Esophagus muscularis mucosa (tissue), 4 donors: ENCODE measurements around the gene CCDC85C. TPM values are rescaled to one million over a fixed set of nuclear protein-coding genes. Genes with fewer than 3 reads are reported as not detected.
A peak's percentile ranks its signal among the peaks of the same experiment; 100 is the strongest.

Experiments used
- DNase-seq: peaks from one replicate; pipeline ENCODE4 v3.0.0-alpha.2; 2017; ENCODE audit errors: extremely low spot score
- H3K27ac ChIP-seq, 4 donors: fragments of 200-600 bp; sonication (generic); replicated peaks in 1 of 4; 1 replicate in 3 of 4; 2 replicates in 1 of 4; pipeline ENCODE4 v1.5.1; 2016 to 2019; ENCODE audit warnings: mild to moderate bottlenecking in 1 of 4
- H3K27me3 ChIP-seq, 4 donors: fragments of 200-600 bp; sonication (generic); one replicate each; pipeline versions ENCODE4 v1.5.1 to v1.6.0; 2016 to 2019
- H3K36me3 ChIP-seq, 4 donors: fragments of 200-600 bp; sonication (generic); one replicate each; pipeline ENCODE4 v1.5.1; 2016 to 2019
- H3K4me1 ChIP-seq, 4 donors: fragments of 200-600 bp; sonication (generic); one replicate each; pipeline ENCODE4 v1.5.1; 2016 to 2019
- H3K4me3 ChIP-seq, 4 donors: fragments of 200-600 bp; sonication (generic); 1 replicate in 2 of 4; 2 replicates in 2 of 4; pipeline ENCODE4 v1.5.1; 2016 to 2019; ENCODE audit warnings: mild to moderate bottlenecking in 4 of 4, moderate library complexity in 1 of 4
- H3K9me3 ChIP-seq, 4 donors: fragments of 200-600 bp; sonication (generic); 1 replicate in 3 of 4; 2 replicates in 1 of 4; pipeline ENCODE4 v1.5.1; 2016 to 2019
- EP300 ChIP-seq: sonication (generic); formaldehyde crosslinking; IDR thresholded peaks from one replicate; pipeline ENCODE4 v1.6.1; 2017; ENCODE audit warnings: antibody characterized with exemption
- POLR2A ChIP-seq: fragments of 450-650 bp; IDR thresholded peaks from one replicate; pipeline ENCODE4 v1.6.1; 2017; ENCODE audit warnings: antibody characterized with exemption, moderate library complexity, mild to moderate bottlenecking, low read depth
- POLR2AphosphoS5 ChIP-seq, 2 donors: sonication (generic); formaldehyde crosslinking; IDR thresholded peaks; one replicate each; pipeline ENCODE4 v1.6.1; 2017; ENCODE audit warnings: antibody characterized with exemption in 2 of 2
- WGBS: methylation state at CpG from one replicate; pipeline ENCODE4 v1.1.5; 2018; 5-methylcytosine and 5-hydroxymethylcytosine counted together
- intact Hi-C: fragments of 100-400 bp; cut with DNase I; formaldehyde crosslinking; loops from one replicate; pipeline ENCODE4 v1.15.1; 2023
- total RNA-seq, 4 donors: library from RNA; depleted of rRNA; stranded (reverse); fragments of >200 nt; gene quantifications; one replicate each; pipeline versions ENCODE4 v1.1.0 to v1.2.1, GENCODE V29; 2016
- TF ChIP-seq, protein P1 (sequence below), 3 experiments: fragments of 200-600 bp in 2 of 3; fragments of 450-650 bp in 1 of 3; sonication (generic) in 2 of 3; IDR thresholded peaks; one replicate each; pipeline ENCODE4 v1.5.1; 2017 to 2019; ENCODE audit warnings: antibody characterized with exemption in 3 of 3, mild to moderate bottlenecking in 2 of 3, moderate library complexity in 1 of 3

CCDC85C gene
- total RNA-seq, 4 donors from 2014 or later, result 17.9 to 48.7 (median 30.8) TPM

DNA sequence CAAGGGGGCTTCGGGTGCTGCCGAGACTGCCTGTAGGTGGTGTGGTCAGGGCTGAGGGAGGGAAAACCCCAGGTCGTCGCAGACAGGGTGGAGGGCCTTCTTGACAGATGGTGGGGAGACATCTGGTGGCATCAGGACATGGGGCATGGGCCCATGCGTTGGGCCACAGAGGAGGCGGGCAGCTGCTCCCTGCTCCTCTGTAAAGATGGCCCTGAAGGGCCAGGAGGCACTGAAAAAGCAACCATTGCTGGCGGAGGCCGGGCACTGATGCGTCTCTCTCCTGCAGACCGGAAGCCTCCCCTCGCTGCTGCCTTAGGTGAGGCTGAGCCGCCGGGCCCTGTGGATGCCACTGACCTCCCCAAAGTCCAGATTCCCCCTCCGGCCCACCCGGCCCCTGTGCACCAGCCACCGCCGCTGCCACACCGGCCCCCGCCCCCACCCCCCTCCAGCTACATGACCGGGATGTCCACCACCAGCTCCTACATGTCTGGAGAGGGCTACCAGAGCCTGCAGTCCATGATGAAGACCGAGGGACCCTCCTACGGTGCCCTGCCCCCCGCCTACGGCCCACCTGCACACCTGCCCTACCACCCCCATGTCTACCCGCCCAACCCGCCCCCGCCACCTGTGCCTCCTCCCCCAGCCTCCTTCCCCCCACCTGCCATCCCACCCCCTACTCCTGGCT, 94.0 kb downstream of the CCDC85C start:
- TF ChIP-seq, protein P1, sequence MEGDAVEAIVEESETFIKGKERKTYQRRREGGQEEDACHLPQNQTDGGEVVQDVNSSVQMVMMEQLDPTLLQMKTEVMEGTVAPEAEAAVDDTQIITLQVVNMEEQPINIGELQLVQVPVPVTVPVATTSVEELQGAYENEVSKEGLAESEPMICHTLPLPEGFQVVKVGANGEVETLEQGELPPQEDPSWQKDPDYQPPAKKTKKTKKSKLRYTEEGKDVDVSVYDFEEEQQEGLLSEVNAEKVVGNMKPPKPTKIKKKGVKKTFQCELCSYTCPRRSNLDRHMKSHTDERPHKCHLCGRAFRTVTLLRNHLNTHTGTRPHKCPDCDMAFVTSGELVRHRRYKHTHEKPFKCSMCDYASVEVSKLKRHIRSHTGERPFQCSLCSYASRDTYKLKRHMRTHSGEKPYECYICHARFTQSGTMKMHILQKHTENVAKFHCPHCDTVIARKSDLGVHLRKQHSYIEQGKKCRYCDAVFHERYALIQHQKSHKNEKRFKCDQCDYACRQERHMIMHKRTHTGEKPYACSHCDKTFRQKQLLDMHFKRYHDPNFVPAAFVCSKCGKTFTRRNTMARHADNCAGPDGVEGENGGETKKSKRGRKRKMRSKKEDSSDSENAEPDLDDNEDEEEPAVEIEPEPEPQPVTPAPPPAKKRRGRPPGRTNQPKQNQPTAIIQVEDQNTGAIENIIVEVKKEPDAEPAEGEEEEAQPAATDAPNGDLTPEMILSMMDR (IDR thresholded peaks at IDR 0.05), result no peak
- TF ChIP-seq POLR2A (no peak), EP300 (no peak), POLR2AphosphoS5 (IDR thresholded peaks at IDR 0.05) (no peak)
- Histone ChIP-seq H3K4me1 (peaks cover 7 to 50% (median 31%) of the 10 kb centered on the region in 4 donors), H3K4me3 (no peak overlapping the region), H3K9me3 (no peaks in the 10 kb centered on the region), H3K27ac (peak overlapping the region in 1 of 4 donors; percentile 79), H3K36me3 (peaks cover 43 to 99% (median 82%) of the 10 kb centered on the region in 4 donors), H3K27me3 (no peaks in the 10 kb centered on the region)
- no peak for DNase-seq
- 85% methylated on average over 17 of the region's 27 CpGs for WGBS
- intact Hi-C loops, result no loop called here

DNA sequence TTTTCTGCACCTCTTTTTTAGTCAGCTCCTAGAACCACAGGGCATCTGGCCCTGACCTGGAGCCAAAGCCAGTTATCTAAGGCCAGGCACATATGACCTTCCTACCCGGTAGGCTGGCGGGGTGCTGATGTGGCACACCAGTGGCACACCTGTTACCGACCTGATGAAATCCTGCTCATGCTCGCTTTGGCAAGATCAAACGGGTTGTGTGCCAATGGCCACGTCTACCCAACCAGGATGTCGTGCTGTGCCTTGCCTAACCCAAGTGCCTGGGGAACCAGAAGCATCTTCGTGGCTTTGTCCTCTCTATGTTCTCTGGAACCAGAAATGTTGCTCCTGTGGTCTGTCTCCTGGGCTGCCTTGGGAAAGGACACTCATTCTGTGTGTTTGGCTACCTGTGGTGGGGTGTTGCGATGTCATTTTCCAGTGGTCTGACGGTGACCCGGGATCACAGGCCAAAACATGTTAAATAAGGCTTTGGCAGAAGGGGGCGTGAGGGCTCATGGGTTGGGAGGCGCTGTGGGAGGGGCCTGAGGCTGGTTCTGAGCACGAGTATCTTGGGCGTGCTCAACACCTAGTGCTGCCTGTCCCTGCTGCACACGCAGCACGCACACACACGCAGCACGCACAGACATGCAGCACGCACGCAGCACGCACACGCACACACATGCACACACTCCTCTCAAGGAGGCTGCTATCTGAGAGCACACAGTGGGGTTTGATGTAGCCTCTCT, 94.9 kb downstream of the CCDC85C start:
- Histone ChIP-seq H3K9me3 (no peaks in the 10 kb centered on the region), H3K4me1 (peaks cover 7 to 44% (median 31%) of the 10 kb centered on the region in 4 donors), H3K36me3 (peaks cover 40 to 99% (median 82%) of the 10 kb centered on the region in 4 donors), H3K27ac (peak overlapping the region in 2 of 4 donors; percentile 13 to 30), H3K4me3 (no peak overlapping the region), H3K27me3 (no peaks in the 10 kb centered on the region)
- intact Hi-C loops, result no loop called here
- DNase-seq, result no peak
- no peak for TF ChIP-seq POLR2AphosphoS5 (IDR thresholded peaks at IDR 0.05)
- 73% methylated on average over 14 of the region's 23 CpGs for WGBS

DNA sequence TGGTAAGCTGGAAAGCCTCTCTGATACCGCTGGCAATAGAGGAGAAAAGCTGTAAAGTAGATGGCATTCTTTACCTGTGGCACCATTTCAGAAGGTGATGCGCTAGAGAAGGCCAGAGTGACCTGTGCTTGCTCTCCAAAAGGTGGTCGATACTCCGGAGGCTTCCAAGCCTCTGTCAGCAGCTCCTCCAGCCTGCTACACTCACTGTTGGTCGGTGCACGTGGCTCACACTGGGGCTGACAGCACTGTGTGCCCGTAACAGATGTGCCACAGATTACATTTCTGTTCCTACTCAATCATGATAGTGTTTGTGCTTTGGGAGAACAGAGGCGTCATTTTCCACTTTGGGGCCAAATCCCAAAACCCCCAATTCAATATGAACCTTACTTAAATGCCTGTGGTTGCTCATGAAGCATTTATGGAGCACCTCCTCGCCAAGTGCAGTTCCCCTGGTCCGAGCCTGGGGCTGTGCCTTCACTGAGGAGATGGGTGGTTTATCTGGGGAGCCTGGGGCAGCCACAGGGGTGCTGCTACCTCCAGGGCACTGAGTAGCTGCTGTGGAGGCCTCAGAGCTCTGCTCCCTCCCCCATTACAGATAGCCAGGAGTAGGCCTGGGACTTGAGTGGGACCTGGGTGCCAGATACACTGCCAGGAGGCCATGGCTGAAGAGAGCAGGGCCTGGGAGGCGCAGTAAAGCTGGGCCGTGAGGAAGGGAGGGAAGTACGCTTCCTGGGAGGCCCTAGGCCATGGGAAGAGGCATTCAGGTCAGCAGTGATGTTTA, 96.0 kb downstream of the CCDC85C start:
- DNase-seq, result no peak
- Histone ChIP-seq H3K36me3 (peaks cover 47 to 99% (median 82%) of the 10 kb centered on the region in 4 donors), H3K4me1 (peaks cover 7 to 35% (median 30%) of the 10 kb centered on the region in 4 donors), H3K9me3 (no peaks in the 10 kb centered on the region), H3K27ac (peak overlapping the region in 2 of 4 donors; percentile 14 to 33), H3K27me3 (no peaks in the 10 kb centered on the region), H3K4me3 (no peak overlapping the region)
- TF ChIP-seq, protein P1 (IDR thresholded peaks at IDR 0.05), result no peak
- no peak for TF ChIP-seq POLR2AphosphoS5 (IDR thresholded peaks at IDR 0.05)
- no peak for TF ChIP-seq POLR2A
- TF ChIP-seq EP300, result no peak
- intact Hi-C loops, result no loop called here
- 84% methylated on average over 8 of the region's 13 CpGs for WGBS

DNA sequence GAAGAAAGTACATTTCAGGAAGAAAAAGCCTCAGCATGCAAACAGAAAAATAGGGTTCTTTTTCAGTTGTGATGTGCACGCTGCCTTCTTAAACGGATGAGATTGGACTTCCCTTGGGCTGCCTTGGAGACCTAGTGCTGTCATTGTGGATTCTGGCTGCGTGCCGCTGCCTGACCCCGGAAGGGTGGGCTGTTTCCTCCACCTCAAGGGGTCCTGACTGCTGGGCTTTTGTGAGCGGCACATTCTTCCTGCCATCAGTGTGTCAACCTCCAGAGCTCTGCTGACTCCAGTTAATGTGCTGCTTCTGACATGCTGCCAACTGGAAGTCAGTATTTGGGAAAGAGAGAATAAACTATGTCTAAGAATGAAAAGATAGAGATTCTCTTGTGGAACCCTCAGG, 97.7 kb downstream of the CCDC85C start:
- Histone ChIP-seq H3K27ac (no peak overlapping the region), H3K4me1 (peaks cover 0 to 18% (median 13%) of the 10 kb centered on the region in 4 donors), H3K27me3 (no peaks in the 10 kb centered on the region), H3K9me3 (no peaks in the 10 kb centered on the region), H3K36me3 (peaks cover 64 to 99% (median 92%) of the 10 kb centered on the region in 4 donors), H3K4me3 (no peak overlapping the region)
- DNase-seq, result no peak
- WGBS, result 82% methylated on average over 6 of the region's 6 CpGs
- TF ChIP-seq POLR2AphosphoS5 (IDR thresholded peaks at IDR 0.05), result no peak
- TF ChIP-seq POLR2A, result no peak
- no peak for TF ChIP-seq EP300
- intact Hi-C loops, result no loop called here

DNA sequence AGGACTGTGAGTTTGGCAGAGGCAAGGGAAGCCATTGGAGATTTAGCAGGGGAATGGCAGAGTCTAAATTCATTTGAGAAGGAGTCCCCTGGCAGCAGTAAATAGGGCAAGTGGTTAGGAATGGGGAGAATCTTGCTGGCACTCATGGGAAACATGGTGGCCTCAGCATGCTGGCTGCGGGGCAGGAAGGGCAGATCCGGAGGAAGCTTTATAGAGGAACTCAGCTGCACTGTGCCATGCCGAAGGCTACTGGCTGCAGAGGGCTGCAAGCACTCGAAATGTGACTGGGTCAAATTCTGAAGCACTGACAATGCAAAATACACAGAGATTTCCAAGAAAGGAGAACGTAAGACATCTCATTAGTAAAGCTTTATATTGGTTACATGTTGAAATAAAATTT, 98.9 kb downstream of the CCDC85C start:
- intact Hi-C loops, result no loop called here
- TF ChIP-seq, protein P1 (IDR thresholded peaks at IDR 0.05), result no peak
- TF ChIP-seq POLR2A (no peak), EP300 (no peak), POLR2AphosphoS5 (IDR thresholded peaks at IDR 0.05) (no peak)
- Histone ChIP-seq H3K27ac (no peak overlapping the region), H3K36me3 (peaks cover 70 to 100% (median 97%) of the 10 kb centered on the region in 4 donors), H3K4me1 (peaks cover 0 to 8% (median 3%) of the 10 kb centered on the region in 4 donors), H3K9me3 (no peaks in the 10 kb centered on the region), H3K4me3 (no peak overlapping the region), H3K27me3 (no peaks in the 10 kb centered on the region)
- 84% methylated on average over 5 of the region's 5 CpGs for WGBS
- DNase-seq, result no peak
